ENCODE results near the gene KCTD16. TPM values are rescaled to one million over a fixed set of nuclear protein-coding genes. Genes with fewer than 3 reads are reported as not detected.

KCTD16 gene
- total RNA-seq, 1 donor: 3.0 TPM

DNA sequence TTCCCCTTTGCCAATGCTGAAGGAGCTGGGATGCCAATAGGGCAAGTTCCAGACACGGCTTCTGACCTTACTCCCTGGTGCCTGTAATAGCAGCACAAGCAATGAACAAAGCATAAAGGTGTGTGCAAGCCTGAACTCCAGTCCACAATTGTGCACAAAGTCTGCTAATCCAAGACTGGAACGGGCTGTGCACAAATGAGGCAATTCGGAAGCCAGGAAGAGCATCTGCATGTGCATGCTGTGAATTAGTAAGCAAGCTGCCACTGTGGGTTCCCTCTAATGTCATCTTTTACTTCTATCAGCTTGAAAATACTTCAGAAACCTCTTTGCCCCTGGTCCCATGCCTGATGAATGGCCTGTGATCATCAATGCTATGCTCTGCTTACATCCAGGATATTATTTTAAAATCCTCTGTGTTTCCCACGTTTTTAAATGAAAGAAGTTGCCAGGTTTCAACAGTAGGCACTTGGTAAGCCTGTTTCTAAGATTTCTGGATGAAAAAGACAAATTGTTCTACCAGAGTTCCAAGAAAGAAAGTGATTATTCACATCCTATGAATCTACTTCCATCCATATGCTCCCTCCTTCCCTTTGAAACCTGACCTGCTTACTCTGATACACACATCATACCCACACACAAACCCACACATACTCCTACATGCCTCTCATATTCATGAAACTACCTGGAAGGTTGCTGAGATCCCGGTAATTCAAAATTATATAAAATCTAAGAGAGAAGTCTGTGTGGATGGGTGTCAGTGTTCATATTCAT is 165.7 kb downstream of the KCTD16 start:
- DNase-seq (ENCODE audit: low read depth): no peak
- TF ChIP-seq, protein P1, sequence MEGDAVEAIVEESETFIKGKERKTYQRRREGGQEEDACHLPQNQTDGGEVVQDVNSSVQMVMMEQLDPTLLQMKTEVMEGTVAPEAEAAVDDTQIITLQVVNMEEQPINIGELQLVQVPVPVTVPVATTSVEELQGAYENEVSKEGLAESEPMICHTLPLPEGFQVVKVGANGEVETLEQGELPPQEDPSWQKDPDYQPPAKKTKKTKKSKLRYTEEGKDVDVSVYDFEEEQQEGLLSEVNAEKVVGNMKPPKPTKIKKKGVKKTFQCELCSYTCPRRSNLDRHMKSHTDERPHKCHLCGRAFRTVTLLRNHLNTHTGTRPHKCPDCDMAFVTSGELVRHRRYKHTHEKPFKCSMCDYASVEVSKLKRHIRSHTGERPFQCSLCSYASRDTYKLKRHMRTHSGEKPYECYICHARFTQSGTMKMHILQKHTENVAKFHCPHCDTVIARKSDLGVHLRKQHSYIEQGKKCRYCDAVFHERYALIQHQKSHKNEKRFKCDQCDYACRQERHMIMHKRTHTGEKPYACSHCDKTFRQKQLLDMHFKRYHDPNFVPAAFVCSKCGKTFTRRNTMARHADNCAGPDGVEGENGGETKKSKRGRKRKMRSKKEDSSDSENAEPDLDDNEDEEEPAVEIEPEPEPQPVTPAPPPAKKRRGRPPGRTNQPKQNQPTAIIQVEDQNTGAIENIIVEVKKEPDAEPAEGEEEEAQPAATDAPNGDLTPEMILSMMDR (IDR thresholded peaks at IDR 0.05; ENCODE audit: insufficient read depth, low read depth, low read length): no peak
- no peak overlapping the region for H3K4me3 ChIP-seq (ENCODE audit: low read depth, low read length)

DNA sequence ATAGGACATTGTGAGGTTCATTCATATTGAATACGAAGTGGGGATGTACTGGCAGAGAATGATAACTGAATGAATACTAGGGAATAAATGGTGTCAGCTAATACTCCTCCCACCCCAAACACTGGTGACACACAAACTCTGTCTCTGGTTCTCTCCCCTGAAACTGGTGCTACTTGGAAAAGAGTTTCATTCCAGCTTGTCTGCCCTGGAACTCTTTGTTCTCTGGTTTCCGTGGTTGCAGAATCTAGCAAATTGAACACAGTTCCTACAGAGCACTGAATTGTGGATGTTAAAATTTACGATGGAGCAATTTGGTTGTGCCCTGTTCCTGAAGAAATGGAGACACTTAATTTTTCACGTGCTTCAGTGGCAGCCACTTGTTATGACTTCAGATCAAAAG is 181.7 kb downstream of the KCTD16 start:
- H3K4me3 ChIP-seq (ENCODE audit: low read depth, low read length): no peak overlapping the region
- TF ChIP-seq, protein P1 (IDR thresholded peaks at IDR 0.05; ENCODE audit: insufficient read depth, low read depth, low read length): no peak
- DNase-seq (ENCODE audit: low read depth): no peak

DNA sequence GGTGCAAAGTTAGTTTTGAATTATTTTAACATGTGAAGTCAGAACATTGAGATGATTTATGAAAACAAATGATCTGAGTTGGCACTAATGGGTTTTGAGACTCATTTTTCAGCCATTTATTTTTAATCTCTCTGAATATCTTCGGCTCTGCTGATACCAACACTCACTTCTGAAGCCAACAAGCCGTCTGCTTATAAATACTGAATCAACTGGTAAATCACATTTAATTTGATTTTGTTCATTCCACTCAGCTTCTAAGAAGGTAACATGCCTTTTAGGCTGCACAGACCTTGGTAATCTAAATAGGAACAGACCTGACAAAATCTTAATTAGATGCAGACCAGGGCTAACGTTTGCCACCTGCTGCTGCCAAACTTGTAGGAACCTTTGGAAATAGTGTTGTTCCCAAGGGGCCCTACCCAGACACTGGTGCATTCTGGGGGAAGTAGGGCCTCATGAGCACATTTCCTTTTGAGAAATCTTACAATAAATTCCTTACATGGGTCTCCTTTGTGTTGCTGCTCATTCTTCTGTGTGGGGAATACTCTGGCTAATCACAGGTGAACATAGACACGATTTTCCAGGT is 182.2 kb downstream of the KCTD16 start:
- no peak overlapping the region for H3K4me3 ChIP-seq (ENCODE audit: low read depth, low read length)
- DNase-seq (ENCODE audit: low read depth): no peak
- TF ChIP-seq, protein P1 (IDR thresholded peaks at IDR 0.05; ENCODE audit: insufficient read depth, low read depth, low read length): no peak

DNA sequence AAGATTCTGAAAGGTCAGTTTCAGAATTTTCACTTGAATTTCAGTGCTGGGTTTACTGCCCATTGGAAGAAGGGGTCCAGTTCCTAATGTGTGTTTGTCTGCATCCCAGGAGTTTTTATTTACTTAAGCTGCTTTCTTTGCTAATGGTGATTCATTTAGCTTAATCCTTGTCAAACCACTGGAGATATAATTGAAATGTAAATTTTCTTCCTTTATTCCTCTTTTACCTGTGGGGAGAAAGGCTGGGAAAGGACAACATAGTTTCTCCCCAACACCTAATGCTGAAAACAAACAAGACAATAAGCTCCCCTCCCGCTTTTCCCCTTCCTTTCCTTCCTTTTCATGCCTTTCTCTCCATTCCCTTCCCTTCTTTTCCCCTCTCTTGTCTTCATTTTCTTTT is 185.8 kb downstream of the KCTD16 start:
- DNase-seq (ENCODE audit: low read depth): no peak
- TF ChIP-seq, protein P1 (IDR thresholded peaks at IDR 0.05; ENCODE audit: insufficient read depth, low read depth, low read length): no peak
- no peak overlapping the region for H3K4me3 ChIP-seq (ENCODE audit: low read depth, low read length)

DNA sequence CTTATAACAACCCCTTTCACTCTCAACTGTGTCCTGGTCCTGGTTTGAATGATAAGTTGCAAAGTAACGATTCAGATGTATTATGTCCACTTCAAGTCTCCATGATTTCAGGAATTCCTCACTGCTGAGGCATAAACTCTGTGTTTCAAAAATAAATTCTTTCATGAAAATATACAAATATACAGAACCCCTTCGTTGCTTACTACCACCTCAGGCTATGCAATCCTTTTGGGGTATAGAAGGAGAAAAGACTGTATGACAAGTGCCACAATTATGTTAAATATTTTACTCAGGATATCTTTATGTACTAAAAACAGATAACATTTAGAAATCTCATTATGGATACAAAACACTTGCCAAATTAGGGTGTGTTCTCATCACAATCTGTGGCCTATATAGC is 190.7 kb downstream of the KCTD16 start:
- TF ChIP-seq, protein P1 (IDR thresholded peaks at IDR 0.05; ENCODE audit: insufficient read depth, low read depth, low read length): no peak
- H3K4me3 ChIP-seq (ENCODE audit: low read depth, low read length): no peak overlapping the region
- no peak for DNase-seq (ENCODE audit: low read depth)

DNA sequence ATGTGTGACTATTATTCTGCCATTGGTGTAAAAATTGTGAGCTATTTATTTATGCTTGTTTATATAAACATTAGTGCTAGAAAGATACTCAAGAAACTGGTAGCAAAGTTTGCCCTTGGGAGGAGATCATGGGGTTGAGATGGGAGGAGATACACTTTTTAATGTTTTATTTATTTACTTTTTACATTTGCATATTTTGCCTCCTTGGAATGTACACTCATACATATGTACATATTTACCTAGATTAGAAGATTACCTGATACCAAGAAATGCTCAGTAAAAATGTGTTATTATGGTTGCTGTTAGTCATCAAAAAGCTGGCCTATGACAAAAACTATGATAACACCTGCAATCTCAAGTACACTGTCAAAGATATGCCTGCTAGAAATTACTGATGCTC is 195.2 kb downstream of the KCTD16 start:
- no peak overlapping the region for H3K4me3 ChIP-seq (ENCODE audit: low read depth, low read length)
- TF ChIP-seq, protein P1 (IDR thresholded peaks at IDR 0.05; ENCODE audit: insufficient read depth, low read depth, low read length): no peak
- no peak for DNase-seq (ENCODE audit: low read depth)
